GM19463 (cell line): ENCODE measurements around the gene ATG7.
"Not testable (repeated sequence)": the region's sequence is repeated elsewhere in the genome, so short reads cannot be mapped to it uniquely, and the experiment has no call there.

Source experiments
- ATAC-seq: cut with Tn5 transposase; IDR thresholded peaks from one replicate; pipeline ENCODE4 v1.9.1; 2021; ENCODE audit warnings: mild to moderate bottlenecking, moderate library complexity; ENCODE audit not compliant: unreplicated experiment

ATG7 gene

DNA sequence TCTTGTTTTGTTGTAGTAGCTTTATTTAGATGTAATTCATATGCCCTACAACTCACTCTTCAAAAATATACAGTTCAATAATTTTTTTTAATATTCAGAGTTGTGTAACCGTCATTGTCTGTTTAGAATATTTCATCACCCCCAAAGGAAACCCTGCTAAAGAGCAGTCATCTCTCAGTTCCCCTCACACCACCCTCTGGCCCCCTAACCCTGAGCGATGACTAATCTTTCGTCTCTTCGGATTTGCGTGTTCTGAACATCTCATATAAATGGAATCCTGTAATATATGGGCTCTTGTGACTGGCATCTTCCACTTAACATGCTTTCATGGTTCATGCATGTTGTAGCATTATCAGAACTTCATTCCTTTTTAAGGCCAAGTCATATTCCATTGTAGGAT lies 183.8 kb downstream of the ATG7 start:
- no peak for ATAC-seq

- no peak for ATAC-seq
Observed at GRCh38 chr3:11457135-11457534, 184.9 kb downstream of the ATG7 start.

DNA sequence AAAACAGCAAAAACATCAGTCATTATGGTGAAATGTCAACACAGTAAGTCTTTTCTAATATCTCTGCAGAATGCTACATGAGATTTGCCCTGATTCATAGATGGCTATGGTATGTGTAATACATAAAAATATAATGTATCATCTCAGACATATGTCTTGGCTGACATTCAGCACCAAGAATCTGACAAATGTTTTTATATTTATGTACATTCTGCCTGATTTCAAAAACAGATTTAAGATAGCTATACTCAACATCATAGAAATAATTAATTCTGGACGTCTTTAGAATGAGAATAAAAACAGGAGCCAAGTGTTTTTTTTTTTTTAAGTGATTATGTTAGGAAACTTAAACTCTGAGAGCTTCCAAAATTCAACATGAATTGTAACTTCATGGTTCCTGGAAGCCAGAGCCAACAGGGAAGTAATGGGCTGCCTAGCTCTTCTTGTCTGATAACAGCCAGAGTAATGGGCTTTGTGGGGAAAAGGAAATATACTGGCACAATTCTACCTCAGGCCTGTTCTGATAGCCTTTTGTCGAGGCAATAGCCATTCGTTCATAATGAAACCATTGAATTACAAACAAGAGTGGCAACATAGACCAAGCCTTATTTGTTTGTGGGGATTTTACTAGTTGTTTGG lies 187.1 kb downstream of the ATG7 start:
- no peak for ATAC-seq

DNA sequence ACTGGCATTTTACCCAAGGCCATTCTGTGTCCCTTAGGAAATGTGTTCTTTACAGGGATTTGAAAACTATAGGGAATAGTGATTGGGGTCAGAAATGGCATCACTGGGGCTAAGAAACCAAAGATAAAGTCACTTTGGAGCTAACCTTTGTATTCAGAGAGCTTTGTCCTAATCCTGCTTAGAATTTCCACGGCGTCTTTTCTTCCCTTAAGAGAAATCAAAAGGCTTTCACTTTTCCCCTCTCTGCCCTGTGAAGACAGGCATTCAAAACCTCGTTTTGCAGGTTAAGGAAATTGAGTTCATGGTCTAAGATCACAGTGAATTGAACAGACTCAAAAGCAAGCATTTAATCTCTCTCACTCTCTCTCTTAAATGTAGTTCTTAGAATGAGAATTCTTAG lies 189.0 kb downstream of the ATG7 start:
- ATAC-seq = no peak

DNA sequence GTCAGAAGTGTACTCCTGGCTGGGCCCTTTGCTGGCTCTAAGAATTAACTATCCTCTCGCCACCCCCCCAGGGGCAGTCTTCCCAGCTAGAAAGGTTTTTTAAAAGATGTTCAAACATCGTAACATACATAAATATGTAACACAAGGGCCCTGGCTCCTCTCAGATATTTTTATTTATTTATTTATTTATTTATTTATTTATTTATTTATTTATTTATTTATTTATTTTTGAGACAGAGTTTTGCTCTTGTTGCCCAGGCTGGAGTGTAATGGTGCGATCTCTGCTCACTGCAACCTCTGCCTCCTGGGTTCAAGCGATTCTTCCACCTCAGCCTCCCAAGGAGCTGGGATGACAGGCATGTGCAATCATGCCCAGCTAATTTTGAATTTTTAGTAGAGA lies 190.5 kb downstream of the ATG7 start:
- ATAC-seq = not testable (repeated sequence)

GRCh38 chr3:11463591-11463990 lies 191.4 kb downstream of the ATG7 start:
- ATAC-seq = no peak

DNA sequence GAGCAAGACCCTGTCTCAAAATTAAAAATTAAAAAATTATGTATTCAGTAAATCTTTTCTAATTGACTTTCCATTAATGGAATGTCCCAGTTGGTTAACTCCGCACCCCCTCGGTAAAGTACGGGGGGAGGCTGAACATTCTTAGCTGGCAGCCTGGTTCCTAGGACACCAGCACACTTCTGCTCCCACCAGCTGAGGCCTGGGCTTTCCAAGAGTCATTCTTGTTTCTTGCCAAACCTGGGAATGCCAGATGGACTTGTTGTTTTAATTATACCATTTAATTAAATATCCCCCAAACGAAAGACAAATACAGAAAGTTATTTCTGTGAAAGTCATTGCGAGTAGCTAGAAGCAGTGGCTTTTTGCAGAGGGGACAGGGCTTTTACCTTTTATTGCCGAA lies 192.2 kb downstream of the ATG7 start:
- no peak for ATAC-seq

GRCh38 chr3:11465744-11466616 lies 193.8 kb downstream of the ATG7 start:
- ATAC-seq = no peak

- ATAC-seq = no peak
Observed at GRCh38 chr3:11467875-11468274, 195.7 kb downstream of the ATG7 start.

GRCh38 chr3:11470031-11470853 lies 198.0 kb downstream of the ATG7 start:
- ATAC-seq = no peak

DNA sequence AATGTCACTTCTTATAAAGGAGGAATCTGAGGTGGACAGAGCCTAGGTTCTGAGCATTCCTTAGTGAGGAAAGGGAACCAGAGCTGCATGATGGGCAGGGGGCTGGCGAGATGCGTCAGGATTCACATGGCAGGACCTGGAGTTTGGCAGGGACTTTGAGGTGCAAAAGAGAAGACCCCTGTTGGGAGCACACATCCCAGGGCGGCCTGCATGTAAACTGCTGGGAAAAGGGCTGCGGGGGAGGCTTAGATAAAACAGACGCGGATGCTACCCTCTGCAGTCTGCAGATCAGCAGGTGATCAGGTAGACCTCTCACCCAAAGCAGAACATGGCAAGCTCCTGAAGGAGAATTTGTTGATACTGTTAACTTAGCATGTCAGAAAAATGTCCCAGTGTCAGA lies 203.1 kb downstream of the ATG7 start:
- ATAC-seq = no peak

DNA sequence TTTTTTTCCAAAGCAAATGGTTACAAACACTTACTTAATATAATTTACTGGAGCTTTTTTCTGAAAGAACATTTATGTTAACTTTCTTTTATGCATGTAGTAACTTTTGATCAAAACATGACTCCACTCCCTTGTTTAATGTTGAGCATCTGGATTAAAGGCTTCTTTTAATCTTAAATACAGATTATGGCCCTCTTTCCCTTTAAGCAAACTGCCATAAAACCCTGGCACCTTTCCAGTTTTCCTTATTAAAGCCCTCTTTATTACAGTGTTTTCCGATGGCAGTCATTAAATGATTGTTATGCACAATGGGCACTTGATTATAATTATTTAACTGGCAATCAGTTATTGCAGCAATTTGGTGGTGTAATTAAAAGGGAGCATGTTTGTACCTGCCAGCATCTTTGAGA lies 204.5 kb downstream of the ATG7 start:
- ATAC-seq = no peak

DNA sequence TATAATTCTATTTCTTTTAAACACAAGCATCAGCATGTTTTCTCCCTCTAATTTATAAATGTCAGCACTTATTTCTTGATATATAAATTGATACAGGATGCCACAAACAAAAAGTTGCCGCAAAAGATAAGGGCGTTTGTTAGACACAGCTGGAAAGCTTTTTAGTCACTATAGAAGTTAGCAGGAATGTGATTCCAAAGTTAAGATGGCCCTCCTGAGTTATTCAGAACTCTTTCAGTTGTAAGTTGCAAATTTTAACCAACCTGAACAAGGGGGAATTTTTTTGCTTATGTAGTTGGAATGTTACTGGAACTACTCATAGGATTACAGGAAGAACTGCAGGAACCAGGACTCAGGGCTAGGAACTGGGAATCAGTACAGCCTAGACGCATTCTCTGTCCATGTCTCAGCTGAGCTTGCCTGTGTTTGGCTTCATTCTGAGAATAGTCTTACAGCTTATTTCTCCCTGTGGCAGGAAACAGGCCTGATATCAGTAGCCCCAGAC lies 205.3 kb downstream of the ATG7 start:
- no peak for ATAC-seq

DNA sequence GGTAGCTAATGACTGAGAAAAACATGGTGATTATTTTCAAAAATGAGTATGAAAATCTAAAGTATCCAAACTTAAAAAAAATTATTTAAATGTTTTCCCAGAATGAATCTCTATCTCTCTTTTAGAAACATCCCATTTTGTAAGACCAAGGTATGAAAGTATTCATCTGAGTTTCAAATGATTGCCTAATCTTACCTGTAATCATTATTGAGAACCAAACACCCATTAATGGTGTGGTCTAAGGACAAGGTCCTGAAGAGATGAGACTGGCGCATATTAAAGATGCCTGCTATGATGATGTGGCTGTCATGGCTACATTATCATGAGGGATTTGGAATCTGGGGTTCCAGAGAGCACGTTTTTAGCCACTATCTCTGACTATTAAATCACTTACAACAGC lies 206.0 kb downstream of the ATG7 start:
- no peak for ATAC-seq

DNA sequence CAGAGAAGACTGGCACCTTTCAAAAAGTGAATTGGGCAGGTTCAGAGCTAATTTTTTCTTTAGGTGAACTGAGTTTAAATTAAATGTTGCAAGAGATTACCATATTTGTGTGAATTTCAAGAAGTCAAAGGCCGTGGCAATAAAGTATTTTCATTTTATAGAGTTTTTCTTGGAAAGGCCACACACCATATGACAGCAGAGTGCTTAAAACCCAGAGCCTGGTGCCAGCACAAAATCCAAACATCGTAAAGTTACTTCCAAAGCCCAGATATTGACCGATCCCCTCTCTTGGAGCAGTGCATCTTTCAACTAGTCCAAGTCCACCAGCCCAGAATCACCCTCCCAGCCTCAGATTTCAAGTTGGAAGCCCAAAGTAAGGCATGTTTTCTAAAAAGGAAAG lies 207.0 kb downstream of the ATG7 start:
- no peak for ATAC-seq

- ATAC-seq = no peak
Observed at GRCh38 chr3:11480663-11481298, 208.6 kb downstream of the ATG7 start.

DNA sequence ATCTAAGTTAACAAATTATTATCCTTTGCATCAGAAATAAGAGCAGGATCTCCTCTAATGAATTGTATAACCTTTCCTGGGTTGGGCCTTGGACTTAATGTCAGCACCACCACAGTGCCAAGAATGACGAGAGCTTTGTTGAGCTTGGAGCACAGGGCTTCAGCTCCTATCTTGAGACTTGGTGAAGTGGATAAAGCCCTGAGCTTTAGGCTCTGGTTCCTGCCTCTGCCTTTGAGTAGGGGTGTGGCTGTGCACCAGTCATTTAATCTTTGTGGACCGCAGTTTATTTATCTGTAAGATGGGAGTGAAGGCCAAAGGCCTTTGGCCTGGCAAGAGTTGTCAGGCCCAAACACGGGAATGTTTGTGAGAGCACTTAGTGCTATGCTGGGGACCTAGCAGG lies 209.4 kb downstream of the ATG7 start:
- ATAC-seq = no peak

DNA sequence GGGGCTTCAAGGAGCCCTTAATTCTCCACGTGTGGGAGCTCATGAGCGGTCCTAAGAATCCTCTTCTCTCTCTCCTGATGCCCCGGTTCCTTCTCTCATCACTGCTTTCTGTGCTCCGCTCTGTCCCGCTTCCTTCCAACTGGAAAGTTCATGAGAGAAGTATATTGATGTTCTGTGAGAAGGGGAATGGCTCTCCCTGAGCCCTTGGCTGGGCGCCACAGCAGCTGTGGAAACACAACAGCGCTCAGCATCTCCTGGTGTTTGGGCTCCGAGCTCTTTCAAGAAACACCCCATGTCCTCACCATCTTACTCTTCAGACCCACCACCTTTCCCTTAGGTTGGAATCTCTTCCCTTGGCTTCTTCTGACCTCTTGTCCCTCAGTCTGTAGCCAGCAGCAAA lies 209.8 kb downstream of the ATG7 start:
- ATAC-seq = no peak

DNA sequence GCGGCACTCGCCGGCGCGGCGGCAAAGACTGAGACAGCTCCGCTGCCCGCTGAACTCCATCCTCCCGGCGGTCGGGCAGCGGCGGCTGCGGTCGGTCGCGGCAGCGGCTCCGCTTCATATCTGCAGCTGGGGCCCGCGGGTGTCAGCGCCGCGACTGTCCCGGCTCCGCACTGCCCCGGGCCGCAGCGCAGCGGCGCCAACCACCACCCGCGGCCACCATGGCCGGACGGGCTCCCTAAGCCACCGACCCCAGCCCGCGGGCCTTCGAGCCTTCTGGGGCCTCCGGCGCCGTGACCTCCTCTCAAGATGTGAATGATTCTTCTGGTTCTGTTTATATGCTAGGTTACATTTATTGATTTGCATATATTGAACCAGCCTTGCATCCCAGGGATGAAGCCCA lies 216.2 kb downstream of the ATG7 start:
- not testable (repeated sequence) for ATAC-seq

GRCh38 chr3:11494131-11494916 lies 222.1 kb downstream of the ATG7 start:
- ATAC-seq = no peak
